ENCODE data around the gene TNS3. TPM values are rescaled to one million over a fixed set of nuclear protein-coding genes. Genes with fewer than 3 reads are reported as not detected.

TNS3 gene
- total and polyA plus RNA-seq, 2 of the 13 experiments (the other 11 are each of a cell fraction or from before 2014, with no cell fraction given), result 52.9 to 55.7 TPM

- in situ Hi-C loops (cut with HindIII; ENCODE audit: extremely low pct_ligation_motif_present, low pct_unique_long_range_greater_than_20kb) (no loop called here), intact Hi-C loops (cut with micrococcal nuclease; ENCODE audit: unreplicated experiment) (loop anchor here (10.0 kb wide), 1 partner anchor 120 kb away; no protein-coding TSS in a partner anchor)
- no peak; the same call in 2 of the 3 replicates for ATAC-seq
- ChIA-PET POLR2A (interaction anchor here (1.0 kb wide), 1 partner anchor 90 kb away, joined by 3 read pairs; no protein-coding TSS in a partner anchor), CTCF (ENCODE audit: low intra/inter-chr PET ratio, low total read pairs) (no interaction called here)
- TF ChIP-seq AGO2 (optimal IDR thresholded peaks at IDR 0.05; ENCODE audit: low read depth, low read length), result peak; percentile 42
- TF ChIP-seq, protein P1, sequence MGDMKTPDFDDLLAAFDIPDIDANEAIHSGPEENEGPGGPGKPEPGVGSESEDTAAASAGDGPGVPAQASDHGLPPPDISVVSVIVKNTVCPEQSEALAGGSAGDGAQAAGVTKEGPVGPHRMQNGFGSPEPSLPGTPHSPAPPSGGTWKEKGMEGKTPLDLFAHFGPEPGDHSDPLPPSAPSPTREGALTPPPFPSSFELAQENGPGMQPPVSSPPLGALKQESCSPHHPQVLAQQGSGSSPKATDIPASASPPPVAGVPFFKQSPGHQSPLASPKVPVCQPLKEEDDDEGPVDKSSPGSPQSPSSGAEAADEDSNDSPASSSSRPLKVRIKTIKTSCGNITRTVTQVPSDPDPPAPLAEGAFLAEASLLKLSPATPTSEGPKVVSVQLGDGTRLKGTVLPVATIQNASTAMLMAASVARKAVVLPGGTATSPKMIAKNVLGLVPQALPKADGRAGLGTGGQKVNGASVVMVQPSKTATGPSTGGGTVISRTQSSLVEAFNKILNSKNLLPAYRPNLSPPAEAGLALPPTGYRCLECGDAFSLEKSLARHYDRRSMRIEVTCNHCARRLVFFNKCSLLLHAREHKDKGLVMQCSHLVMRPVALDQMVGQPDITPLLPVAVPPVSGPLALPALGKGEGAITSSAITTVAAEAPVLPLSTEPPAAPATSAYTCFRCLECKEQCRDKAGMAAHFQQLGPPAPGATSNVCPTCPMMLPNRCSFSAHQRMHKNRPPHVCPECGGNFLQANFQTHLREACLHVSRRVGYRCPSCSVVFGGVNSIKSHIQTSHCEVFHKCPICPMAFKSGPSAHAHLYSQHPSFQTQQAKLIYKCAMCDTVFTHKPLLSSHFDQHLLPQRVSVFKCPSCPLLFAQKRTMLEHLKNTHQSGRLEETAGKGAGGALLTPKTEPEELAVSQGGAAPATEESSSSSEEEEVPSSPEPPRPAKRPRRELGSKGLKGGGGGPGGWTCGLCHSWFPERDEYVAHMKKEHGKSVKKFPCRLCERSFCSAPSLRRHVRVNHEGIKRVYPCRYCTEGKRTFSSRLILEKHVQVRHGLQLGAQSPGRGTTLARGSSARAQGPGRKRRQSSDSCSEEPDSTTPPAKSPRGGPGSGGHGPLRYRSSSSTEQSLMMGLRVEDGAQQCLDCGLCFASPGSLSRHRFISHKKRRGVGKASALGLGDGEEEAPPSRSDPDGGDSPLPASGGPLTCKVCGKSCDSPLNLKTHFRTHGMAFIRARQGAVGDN (CRISPR knock-in tag; IDR thresholded peaks at IDR 0.05), result 0 out of 2 replicates have a peak, but pooled peaks have one; percentile 15
- TF ChIP-seq ZNF143 (CRISPR knock-in tag; IDR thresholded peaks at IDR 0.05), result no peak
- no peak overlapping the region for H3K27ac ChIP-seq (ENCODE audit: extremely low read length, insufficient read depth, low read length)
- no peak overlapping the region for H2AFZ ChIP-seq (ENCODE audit: low read length)
- H3K4me2 ChIP-seq (ENCODE audit: low read depth, low read length), result no peak overlapping the region
- DNase-seq (ENCODE audit: low spot score), result no peak
- 99% methylated on average over 9 of the region's 13 CpGs for WGBS (ENCODE audit: low lambda C conversion rate)
- H3K4me3 ChIP-seq (replicated peaks in 1 of 3; ENCODE audit: insufficient read depth in 1 of 3, low read depth in 2 of 3, low read length in 3 of 3), result no peak overlapping the region
- no peaks in the 10 kb centered on the region for H3K9me3 ChIP-seq (ENCODE audit: low read length)
- peaks cover 49% of the 10 kb centered on the region for H4K20me1 ChIP-seq (ENCODE audit: insufficient read depth, low read length)
- H3K4me1 ChIP-seq (ENCODE audit: insufficient read depth, low read length), result peaks cover 79% of the 10 kb centered on the region
- peaks cover 16% of the 10 kb centered on the region for H3K79me2 ChIP-seq (ENCODE audit: insufficient read depth, low read length)
- no TSS peak for BruUV-seq (replicated peaks)
- no peak overlapping the region for H3K9ac ChIP-seq (ENCODE audit: insufficient read depth, low read depth, low read length)
- peaks cover 29 to 86% of the 10 kb centered on the region in 2 experiments for H3K36me3 ChIP-seq (replicated peaks in 1 of 2; ENCODE audit: control insufficient read depth in 1 of 2, insufficient read depth in 2 of 2, low read length in 2 of 2)
- FAIRE-seq, result no peak
- no peaks in the 10 kb centered on the region for H3K27me3 ChIP-seq (ENCODE audit: control insufficient read depth in 1 of 2, insufficient read depth in 2 of 2, low read length in 2 of 2)
Measured at GRCh38 chr7:47384755-47385535, 197.0 kb downstream of the TNS3 start.

All from HepG2 (cell line).